Stimulated activated CD4-positive, alpha-beta T cell treated with anti-CD3 and anti-CD28 coated beads, Interleukin-12 subunit alpha, Interleukin-12 subunit beta, amount 100 ng/mL, for 24 hours (primary cell): Measurements from ENCODE around the gene MAPK8IP3.
"Not testable (repeated sequence)": the region's sequence is repeated elsewhere in the genome, so short reads cannot be mapped to it uniquely, and the experiment has no call there.

Experiments
- DNase-seq, 2 experiments: peaks; one replicate each; pipeline ENCODE4 v3.0.0-alpha.2; 2020; ENCODE audit warnings: low read depth in 2 of 2

Gene MAPK8IP3

GRCh38 chr16:1787322-1788094 lies 81.5 kb downstream of the MAPK8IP3 start:
- no peak for DNase-seq

GRCh38 chr16:1788095-1788707 lies 82.2 kb downstream of the MAPK8IP3 start:
- no peak for DNase-seq

- no peak for DNase-seq
Measured at GRCh38 chr16:1788708-1789100, 82.7 kb downstream of the MAPK8IP3 start.

DNA sequence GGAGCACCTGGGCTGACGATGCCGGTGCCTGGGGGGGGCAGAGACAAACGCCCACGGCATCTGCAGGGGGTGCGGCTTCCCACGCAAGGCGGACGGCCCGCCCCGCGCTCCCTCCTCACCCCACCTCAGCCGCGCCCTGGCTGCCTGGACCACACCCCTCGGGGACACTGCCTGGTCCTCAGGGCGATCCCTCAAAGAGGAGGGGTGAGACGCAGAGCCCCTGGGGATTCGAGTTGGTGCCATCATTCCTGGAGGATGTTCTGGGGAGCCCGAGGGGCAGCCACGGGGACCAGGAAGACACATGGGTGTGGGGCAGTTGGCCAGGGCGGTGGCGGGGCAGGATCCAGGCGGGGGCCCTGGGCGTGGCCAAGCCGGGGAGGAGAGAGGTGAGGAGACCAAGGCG lies 83.6 kb downstream of the MAPK8IP3 start:
- no peak for DNase-seq

- DNase-seq: no peak
Measured at GRCh38 chr16:1790261-1790610, 84.2 kb downstream of the MAPK8IP3 start.

- DNase-seq: no peak
Measured at GRCh38 chr16:1790611-1791255, 84.7 kb downstream of the MAPK8IP3 start.

DNA sequence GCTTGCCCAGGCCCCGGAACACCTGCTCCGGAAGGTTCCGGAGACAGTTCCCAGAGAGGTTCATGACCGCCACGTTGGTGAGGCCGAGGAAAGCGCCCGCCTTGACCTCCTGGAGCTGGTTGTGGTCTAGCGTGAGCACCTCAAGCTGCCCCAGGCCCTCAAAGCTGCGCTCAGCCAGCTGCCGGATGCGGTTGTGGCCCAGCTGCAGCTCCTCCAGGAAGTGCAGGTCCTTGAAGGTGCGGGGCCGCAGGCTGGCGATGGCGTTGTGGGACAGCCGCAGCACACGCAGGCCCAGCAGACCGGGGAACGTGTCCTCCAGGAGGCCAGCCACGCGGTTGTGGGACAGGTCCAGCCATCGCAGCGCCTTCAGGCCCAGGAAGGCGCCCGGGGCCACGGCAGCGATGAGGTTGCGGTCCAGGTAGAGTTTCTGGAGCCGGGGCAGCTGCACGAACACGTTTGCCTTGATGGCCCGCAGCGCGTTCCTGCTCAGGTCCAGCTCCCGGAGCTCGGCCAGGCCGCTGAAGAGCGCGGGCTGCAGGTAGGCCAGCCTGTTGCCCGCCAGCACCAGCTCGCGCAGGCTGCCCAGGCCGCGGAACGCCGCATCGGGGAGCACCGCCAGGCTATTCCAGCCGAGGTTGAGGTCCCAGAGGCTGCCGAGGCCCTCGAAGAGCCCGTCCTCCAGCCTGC lies 85.4 kb downstream of the MAPK8IP3 start:
- DNase-seq: no peak

GRCh38 chr16:1791943-1792812 lies 86.2 kb downstream of the MAPK8IP3 start:
- DNase-seq: no peak

DNA sequence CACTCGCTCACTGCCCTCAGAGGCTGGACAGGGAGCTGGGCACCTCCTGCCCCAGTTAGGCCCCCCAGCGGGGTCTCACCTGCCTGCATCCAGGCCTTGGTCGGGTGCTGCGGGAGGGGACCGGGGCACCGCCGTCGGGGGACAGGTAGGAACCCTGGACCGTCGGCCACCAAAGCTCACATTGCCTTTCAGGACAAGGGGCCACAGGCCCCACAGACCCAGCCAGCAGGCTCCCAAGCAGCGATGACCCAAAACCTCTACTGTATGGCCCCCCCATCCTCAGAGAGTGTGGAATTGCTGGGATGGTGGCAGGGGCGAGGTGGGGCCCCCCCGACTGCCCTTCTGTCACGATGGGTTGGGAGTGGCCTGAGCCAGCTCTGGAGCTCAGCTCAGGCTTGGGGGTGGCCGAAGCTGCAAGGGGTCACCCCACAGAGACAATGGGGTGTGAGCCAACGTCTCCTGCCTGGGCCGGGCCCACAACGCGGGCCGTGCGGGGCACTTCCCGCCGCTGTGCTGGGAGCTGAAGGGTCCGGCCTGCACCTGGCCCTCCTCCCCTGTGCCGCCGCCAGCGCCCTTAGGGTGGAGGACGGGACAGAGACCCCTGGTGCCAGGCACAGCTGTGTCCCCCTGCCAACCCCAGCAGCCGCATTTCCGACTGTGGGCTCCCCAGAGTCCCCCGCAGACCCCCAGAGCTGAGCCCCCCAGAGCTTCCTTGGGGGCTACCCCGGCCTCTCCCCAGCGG lies 87.0 kb downstream of the MAPK8IP3 start:
- DNase-seq: no peak

DNA sequence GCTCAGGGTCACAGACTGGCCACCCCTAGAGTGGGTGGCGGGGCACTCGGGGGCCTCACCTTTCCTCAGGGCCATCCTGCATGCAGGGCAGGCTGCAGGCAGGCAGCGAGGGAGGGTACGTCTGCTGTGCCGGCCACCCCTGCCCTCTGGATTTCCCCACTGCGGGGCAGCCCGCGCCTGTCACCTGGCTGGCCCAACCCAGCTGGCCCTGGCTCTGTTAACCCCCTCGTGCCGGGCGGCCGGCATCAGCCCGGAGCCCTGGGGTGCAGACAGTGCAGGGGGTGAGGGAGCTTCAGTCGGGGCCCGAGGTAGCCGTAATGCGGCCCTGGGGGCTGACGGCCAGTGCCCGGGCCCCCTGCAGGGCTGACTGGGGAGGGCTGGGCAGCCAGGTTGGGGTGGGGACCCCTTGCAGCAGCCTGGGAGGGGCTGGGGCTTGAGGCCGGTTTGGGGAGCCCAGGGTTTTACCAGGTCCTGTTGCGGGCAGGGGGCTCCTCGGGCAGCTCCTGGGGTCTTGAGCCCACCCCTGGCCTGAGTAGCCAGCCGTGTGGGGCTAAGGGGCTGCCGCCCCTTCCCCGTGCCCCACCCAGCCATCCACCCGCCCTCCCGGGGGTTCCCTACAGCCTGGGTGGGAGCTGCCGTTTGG lies 87.7 kb downstream of the MAPK8IP3 start, which contains the start of gene IGFALS:
IGFALS (minus strand) TSS at position 128 of the 643 bp plus-strand sequence; CDS start at position 75, 53 bp downstream.
- no peak for DNase-seq

DNA sequence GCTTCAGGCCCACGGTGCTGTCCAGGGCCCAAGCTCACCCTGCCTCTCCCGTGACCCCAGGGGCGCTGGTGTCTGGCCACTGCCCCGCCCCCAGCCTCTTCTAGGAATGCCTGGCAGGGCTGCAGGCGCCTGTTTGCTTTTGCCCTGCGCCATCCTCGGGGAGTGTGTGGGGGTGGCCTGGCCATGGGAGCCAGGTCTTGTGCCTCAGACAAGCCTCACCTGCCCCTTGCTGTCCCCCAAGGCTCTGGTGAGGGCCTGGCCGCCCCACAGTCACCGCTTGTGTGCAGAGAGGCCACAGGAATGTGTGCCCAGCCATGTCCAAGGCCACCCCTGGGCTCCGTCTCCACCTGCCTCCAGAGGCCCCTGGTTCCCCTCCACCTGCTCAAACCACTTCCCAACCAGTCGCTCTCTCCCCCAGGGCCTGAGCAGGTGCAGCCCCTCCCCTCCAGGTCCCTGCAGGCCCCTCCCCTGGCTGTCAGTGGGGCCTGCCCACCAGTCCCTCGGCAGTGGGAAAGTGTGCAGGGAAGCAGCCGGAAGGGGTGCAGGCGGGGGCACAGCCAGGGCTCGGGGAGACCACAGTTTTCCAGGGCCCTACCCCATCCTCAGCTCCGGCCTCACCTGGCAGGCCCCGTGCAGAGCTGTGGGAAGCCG lies 88.4 kb downstream of the MAPK8IP3 start:
- DNase-seq: no peak

GRCh38 chr16:1794908-1795666 lies 89.1 kb downstream of the MAPK8IP3 start:
- no peak for DNase-seq

GRCh38 chr16:1799263-1799662 lies 93.3 kb downstream of the MAPK8IP3 start:
- not testable (repeated sequence) for DNase-seq

DNA sequence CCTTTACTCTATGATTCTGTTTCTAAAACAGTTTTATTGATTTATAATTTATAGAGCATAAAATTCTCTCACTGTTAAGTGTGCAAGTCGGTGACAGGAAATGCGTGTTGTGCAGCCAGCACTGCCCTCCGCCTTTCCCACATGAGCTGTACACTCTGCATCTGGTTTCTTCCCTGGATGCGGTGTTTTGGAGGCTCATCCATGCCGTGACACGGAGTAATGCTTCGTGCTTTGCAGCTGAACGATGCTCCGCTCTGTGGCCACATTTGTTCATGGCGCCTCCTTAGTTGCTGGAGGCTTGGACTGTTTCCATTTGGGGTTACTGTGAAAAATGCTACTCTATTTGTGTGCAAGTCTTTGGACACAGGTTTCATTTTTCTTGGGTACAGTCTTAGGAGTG lies 94.7 kb downstream of the MAPK8IP3 start:
- no peak for DNase-seq

GRCh38 chr16:1807626-1808025 lies 101.6 kb downstream of the MAPK8IP3 start:
- no peak for DNase-seq

DNA sequence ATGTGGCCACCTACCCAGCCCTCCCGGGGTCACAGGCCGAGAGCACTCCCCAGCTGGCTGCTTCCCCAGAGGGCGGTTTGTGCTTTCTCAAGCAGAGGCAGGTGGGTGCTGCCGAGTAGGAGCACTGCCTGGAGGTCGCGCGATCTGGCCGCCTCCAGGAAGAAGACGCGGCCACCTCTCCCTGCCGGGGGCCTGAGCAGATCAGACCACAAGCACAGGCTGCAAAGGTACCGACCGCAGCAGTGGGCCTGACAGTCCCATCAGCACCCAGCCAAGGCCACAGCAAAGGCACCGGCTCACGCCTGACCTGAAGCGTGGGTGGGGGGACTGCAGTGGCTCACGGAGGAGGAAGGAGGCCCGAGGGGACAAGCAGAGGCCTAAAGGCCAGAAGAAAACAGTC lies 102.7 kb downstream of the MAPK8IP3 start:
- DNase-seq: no peak

GRCh38 chr16:1809281-1809801 lies 103.3 kb downstream of the MAPK8IP3 start:
- DNase-seq: no peak

GRCh38 chr16:1810106-1810505 lies 104.1 kb downstream of the MAPK8IP3 start:
- no peak for DNase-seq

DNA sequence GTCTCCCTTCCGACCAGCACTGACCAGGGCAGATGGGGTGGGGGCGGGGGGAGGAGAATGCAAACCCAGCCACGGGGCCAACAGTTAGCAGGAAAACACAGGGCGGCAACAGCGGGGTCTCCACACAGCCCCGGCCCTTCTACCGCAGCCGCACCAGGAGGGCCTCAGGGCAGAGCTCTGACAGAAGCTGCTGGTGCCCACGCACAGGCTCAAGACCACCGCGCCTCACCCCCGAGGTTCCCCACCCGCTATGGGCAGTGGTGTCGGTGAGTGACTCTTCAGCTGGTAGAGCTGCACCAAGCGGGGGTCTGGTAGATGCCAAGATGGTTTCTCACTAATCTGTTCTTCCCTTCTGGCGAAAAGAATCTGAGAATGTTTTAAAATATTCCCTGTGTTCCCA lies 104.5 kb downstream of the MAPK8IP3 start:
- DNase-seq: no peak
